ENCODE measurements around the gene CRAT. TPM values are rescaled to one million over a fixed set of nuclear protein-coding genes. Genes with fewer than 3 reads are reported as not detected.

The CRAT gene
- total and polyA plus RNA-seq, 2 of the 4 experiments (the other 2 are of a cell fraction), result 18.8 to 41.6 TPM

DNA sequence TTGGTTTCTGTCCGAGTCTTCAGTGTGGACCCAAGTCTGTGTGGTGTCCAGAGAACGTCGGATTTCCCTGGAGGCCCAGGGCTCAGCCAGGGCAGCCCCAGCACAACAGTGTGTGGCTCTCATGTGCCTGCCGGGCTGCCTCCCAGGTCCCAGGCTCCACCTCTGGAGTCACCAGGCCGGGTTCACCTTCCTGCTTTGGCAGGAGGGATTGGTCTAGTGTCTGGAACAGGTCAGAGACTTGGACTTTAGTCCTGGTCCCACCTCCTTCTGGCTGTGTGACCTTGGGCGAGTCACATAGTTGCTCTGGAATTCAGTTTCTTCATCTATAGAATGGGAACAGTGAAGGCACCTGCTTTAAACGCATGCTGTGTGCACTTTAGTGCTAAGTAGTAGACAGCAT is 26.5 kb downstream of the CRAT start:
- peaks cover 4% of the 10 kb centered on the region; the same call in 1 of the 2 replicates for H3K9me1 ChIP-seq (ENCODE audit: insufficient read depth, low read length)
- no peaks in the 10 kb centered on the region for H3K27me3 ChIP-seq (ENCODE audit: control insufficient read depth, insufficient read depth, low read length)
- no peak overlapping the region for H2BK15ac ChIP-seq (ENCODE audit: low read depth, low read length)
- H4K8ac ChIP-seq (ENCODE audit: low read depth in 2 of 2, low read length in 2 of 2), result no peak overlapping the region
- ChIA-PET CTCF (no interaction called here), POLR2A (ENCODE audit: unreplicated experiment) (no interaction called here)
- no peak overlapping the region for H4K91ac ChIP-seq (ENCODE audit: insufficient read depth, low read depth, low read length)
- in situ Hi-C loops (cut with MboI; ENCODE audit: low sequenced_read_pairs), result no loop called here
- H3K27ac ChIP-seq (ENCODE audit: insufficient read depth, low read length), result no peak overlapping the region
- intact Hi-C loops (cut with micrococcal nuclease), result no loop called here
- no peak overlapping the region for H3K4ac ChIP-seq (ENCODE audit: low read depth, low read length)
- no peak overlapping the region for H2BK20ac ChIP-seq (ENCODE audit: low read depth, low read length)
- no peaks in the 10 kb centered on the region for H3K9me3 ChIP-seq (ENCODE audit: control insufficient read depth, insufficient read depth, low read length)
- H3K18ac ChIP-seq (ENCODE audit: low read depth, low read length), result no peak overlapping the region
- 75% methylated on average over 3 of the region's 7 CpGs; no CpG with 5 or more reads in 1 of the 2 experiments for WGBS, 2 experiments (ENCODE audit: extremely low coverage in 2 of 2, insufficient read length in 1 of 2)
- peaks cover 7% of the 10 kb centered on the region; the same call in 1 of the 2 replicates for H3K4me1 ChIP-seq (ENCODE audit: control insufficient read depth, insufficient read depth, low read length)
- H3K4me2 ChIP-seq (ENCODE audit: low read depth, low read length), result no peak overlapping the region
- no peak overlapping the region for H3K14ac ChIP-seq (replicated peaks; ENCODE audit: low read depth, low read length)
- ATAC-seq (ENCODE audit: low read depth) (no peak), DNase-seq (no peak)
- H2AK5ac ChIP-seq (ENCODE audit: low read depth, low read length), result no peak overlapping the region
- no peak overlapping the region for H2BK5ac ChIP-seq (ENCODE audit: low read depth, low read length, poor library complexity, severe bottlenecking)
- H4K5ac ChIP-seq (ENCODE audit: low read depth, low read length), result no peak overlapping the region
- BruUV-seq (replicated peaks), result no TSS peak
- dilution Hi-C loops (cut with HindIII; ENCODE audit: low sequenced_read_pairs, unreplicated experiment), result no loop called here
- H2AK9ac ChIP-seq (replicated peaks; ENCODE audit: low read depth, low read length, poor library complexity), result no peak overlapping the region
- H3K4me3 ChIP-seq (ENCODE audit: insufficient read depth, low read depth, low read length), result no peak overlapping the region
- no peak overlapping the region for H2AFZ ChIP-seq (replicated peaks; ENCODE audit: low read length, poor library complexity)
- H3K36me3 ChIP-seq (ENCODE audit: control insufficient read depth, insufficient read depth, low read length), result peaks cover 24% of the 10 kb centered on the region; the same call in 1 of the 2 replicates
- no peaks in the 10 kb centered on the region for H4K20me1 ChIP-seq (ENCODE audit: insufficient read depth, low read length)
- no peak overlapping the region for H3K23ac ChIP-seq (ENCODE audit: low read depth, low read length)
- no peak overlapping the region for H3K9ac ChIP-seq (ENCODE audit: low read depth, low read length)
- H3K79me1 ChIP-seq (ENCODE audit: low read depth in 1 of 2, low read length in 2 of 2), result peaks cover 27 to 41% of the 10 kb centered on the region in 2 experiments
- no peak overlapping the region for H2BK120ac ChIP-seq (ENCODE audit: low read depth, low read length)
- no peak for TF ChIP-seq NFE2L2 (IDR thresholded peaks at IDR 0.05; ENCODE audit: low read depth, low read length)
- no peak for TF ChIP-seq BHLHE40 (IDR thresholded peaks at IDR 0.05; ENCODE audit: low read depth, low read length)
- no peak for TF ChIP-seq MXI1 (IDR thresholded peaks at IDR 0.05; ENCODE audit: borderline replicate concordance, low read depth, low read length)
- TF ChIP-seq MAFK (IDR thresholded peaks at IDR 0.05; ENCODE audit: low read depth, low read length), result no peak
- no peak for TF ChIP-seq RFX5 (IDR thresholded peaks at IDR 0.05; ENCODE audit: low read depth, low read length)
- no peak for TF ChIP-seq MAZ (IDR thresholded peaks at IDR 0.05; ENCODE audit: borderline replicate concordance, low read depth, low read length)
- TF ChIP-seq RAD21 (IDR thresholded peaks at IDR 0.05; ENCODE audit: low read length), result no peak
- no peak for TF ChIP-seq CEBPB (IDR thresholded peaks at IDR 0.05; ENCODE audit: low read depth, low read length)
- no peak for TF ChIP-seq RCOR1 (IDR thresholded peaks at IDR 0.05; ENCODE audit: insufficient replicate concordance, low read length)
- no peak for TF ChIP-seq SMC3 (IDR thresholded peaks at IDR 0.05; ENCODE audit: low read depth, low read length)
- no peak for TF ChIP-seq CHD1 (IDR thresholded peaks at IDR 0.05; ENCODE audit: low read depth, low read length)
- TF ChIP-seq, protein P1, sequence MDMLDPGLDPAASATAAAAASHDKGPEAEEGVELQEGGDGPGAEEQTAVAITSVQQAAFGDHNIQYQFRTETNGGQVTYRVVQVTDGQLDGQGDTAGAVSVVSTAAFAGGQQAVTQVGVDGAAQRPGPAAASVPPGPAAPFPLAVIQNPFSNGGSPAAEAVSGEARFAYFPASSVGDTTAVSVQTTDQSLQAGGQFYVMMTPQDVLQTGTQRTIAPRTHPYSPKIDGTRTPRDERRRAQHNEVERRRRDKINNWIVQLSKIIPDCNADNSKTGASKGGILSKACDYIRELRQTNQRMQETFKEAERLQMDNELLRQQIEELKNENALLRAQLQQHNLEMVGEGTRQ (IDR thresholded peaks at IDR 0.05; ENCODE audit: low read depth, low read length), result no peak
- no peak for TF ChIP-seq POLR2A (IDR thresholded peaks at IDR 0.05; ENCODE audit: low read depth, low read length)
- TF ChIP-seq FOS (IDR thresholded peaks at IDR 0.05; ENCODE audit: low read depth, low read length), result no peak
- TF ChIP-seq, protein P2, sequence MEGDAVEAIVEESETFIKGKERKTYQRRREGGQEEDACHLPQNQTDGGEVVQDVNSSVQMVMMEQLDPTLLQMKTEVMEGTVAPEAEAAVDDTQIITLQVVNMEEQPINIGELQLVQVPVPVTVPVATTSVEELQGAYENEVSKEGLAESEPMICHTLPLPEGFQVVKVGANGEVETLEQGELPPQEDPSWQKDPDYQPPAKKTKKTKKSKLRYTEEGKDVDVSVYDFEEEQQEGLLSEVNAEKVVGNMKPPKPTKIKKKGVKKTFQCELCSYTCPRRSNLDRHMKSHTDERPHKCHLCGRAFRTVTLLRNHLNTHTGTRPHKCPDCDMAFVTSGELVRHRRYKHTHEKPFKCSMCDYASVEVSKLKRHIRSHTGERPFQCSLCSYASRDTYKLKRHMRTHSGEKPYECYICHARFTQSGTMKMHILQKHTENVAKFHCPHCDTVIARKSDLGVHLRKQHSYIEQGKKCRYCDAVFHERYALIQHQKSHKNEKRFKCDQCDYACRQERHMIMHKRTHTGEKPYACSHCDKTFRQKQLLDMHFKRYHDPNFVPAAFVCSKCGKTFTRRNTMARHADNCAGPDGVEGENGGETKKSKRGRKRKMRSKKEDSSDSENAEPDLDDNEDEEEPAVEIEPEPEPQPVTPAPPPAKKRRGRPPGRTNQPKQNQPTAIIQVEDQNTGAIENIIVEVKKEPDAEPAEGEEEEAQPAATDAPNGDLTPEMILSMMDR (conservative IDR thresholded peaks at IDR 0.05; ENCODE audit: low read depth, low read length), result no peak
- TF ChIP-seq, protein P3, sequence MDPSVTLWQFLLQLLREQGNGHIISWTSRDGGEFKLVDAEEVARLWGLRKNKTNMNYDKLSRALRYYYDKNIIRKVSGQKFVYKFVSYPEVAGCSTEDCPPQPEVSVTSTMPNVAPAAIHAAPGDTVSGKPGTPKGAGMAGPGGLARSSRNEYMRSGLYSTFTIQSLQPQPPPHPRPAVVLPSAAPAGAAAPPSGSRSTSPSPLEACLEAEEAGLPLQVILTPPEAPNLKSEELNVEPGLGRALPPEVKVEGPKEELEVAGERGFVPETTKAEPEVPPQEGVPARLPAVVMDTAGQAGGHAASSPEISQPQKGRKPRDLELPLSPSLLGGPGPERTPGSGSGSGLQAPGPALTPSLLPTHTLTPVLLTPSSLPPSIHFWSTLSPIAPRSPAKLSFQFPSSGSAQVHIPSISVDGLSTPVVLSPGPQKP (IDR thresholded peaks at IDR 0.05; ENCODE audit: borderline replicate concordance, low read depth, low read length), result no peak
- H3K56ac ChIP-seq (ENCODE audit: extremely low read depth, insufficient read depth, low read length), result no peak overlapping the region

All from IMR-90 (cell line).